ACHN (cell line): ENCODE results near the gene ARCN1.
"Not testable (repeated sequence)": the region's sequence is repeated elsewhere in the genome, so short reads cannot be mapped to it uniquely, and the experiment has no call there.

Experiments used
- DNase-seq: peaks from one replicate; pipeline ENCODE4 v3.0.0-alpha.2; 2015
- in situ Hi-C: cut with HindIII; loops from 2 replicates; pipeline ENCODE4 v1.10.0; 2017; ENCODE audit warnings: low sequenced_read_pairs, low pct_ligation_motif_present, low pct_unique_long_range_greater_than_20kb

ARCN1 gene

GRCh38 chr11:118536726-118537125 is 35.5 kb upstream of the ARCN1 start:
- DNase-seq: no peak

GRCh38 chr11:118537409-118537980 is 34.7 kb upstream of the ARCN1 start:
- in situ Hi-C loops: no loop called here
- no peak for DNase-seq

More at GRCh38 chr11:118536726-118537125, 35.5 kb upstream of the ARCN1 start:
- in situ Hi-C loops: no loop called here

- no peak for DNase-seq
- in situ Hi-C loops: no loop called here
Measured at GRCh38 chr11:118544010-118544646, 28.1 kb upstream of the ARCN1 start.

GRCh38 chr11:118544647-118545010 is 27.6 kb upstream of the ARCN1 start:
- in situ Hi-C loops: no loop called here
- no peak for DNase-seq

- in situ Hi-C loops: no loop called here
- DNase-seq: no peak
Measured at GRCh38 chr11:118545533-118545932, 26.7 kb upstream of the ARCN1 start.

GRCh38 chr11:118547132-118547531 is 25.1 kb upstream of the ARCN1 start:
- in situ Hi-C loops: no loop called here
- DNase-seq: no peak

GRCh38 chr11:118552341-118552740 is 19.9 kb upstream of the ARCN1 start:
- DNase-seq: no peak
- in situ Hi-C loops: no loop called here

GRCh38 chr11:118560806-118561205 is 11.4 kb upstream of the ARCN1 start:
- DNase-seq: no peak
- in situ Hi-C loops: no loop called here

GRCh38 chr11:118565051-118565450 is 7.2 kb upstream of the ARCN1 start:
- in situ Hi-C loops: no loop called here
- no peak for DNase-seq

GRCh38 chr11:118569670-118570069 is 2.5 kb upstream of the ARCN1 start:
- in situ Hi-C loops: no loop called here
- DNase-seq: no peak

GRCh38 chr11:118570787-118571186 is 1.4 kb upstream of the ARCN1 start:
- DNase-seq: no peak
- in situ Hi-C loops: no loop called here

GRCh38 chr11:118571701-118572060 is 528 bp upstream of the ARCN1 start:
- in situ Hi-C loops, DNase-seq: not testable (repeated sequence)

GRCh38 chr11:118572981-118573550 is 857 bp downstream of the ARCN1 start:
- in situ Hi-C loops: no loop called here
- peak; percentile 14 for DNase-seq

GRCh38 chr11:118574636-118575035 is 2.4 kb downstream of the ARCN1 start:
- in situ Hi-C loops: no loop called here

GRCh38 chr11:118577995-118578394 is 5.8 kb downstream of the ARCN1 start:
- DNase-seq, in situ Hi-C loops: not testable (repeated sequence)

More at GRCh38 chr11:118574636-118575035, 2.4 kb downstream of the ARCN1 start:
- DNase-seq: no peak

GRCh38 chr11:118581057-118581456 is 8.8 kb downstream of the ARCN1 start:
- in situ Hi-C loops: no loop called here
- DNase-seq: no peak

GRCh38 chr11:118587952-118588351 is 15.7 kb downstream of the ARCN1 start:
- no peak for DNase-seq

GRCh38 chr11:118592616-118593367 is 20.6 kb downstream of the ARCN1 start:
- in situ Hi-C loops: no loop called here
- DNase-seq: no peak

More at GRCh38 chr11:118587952-118588351, 15.7 kb downstream of the ARCN1 start:
- in situ Hi-C loops: no loop called here

GRCh38 chr11:118594984-118595383 is 22.8 kb downstream of the ARCN1 start:
- in situ Hi-C loops: not testable (repeated sequence)
- DNase-seq: peak; percentile 61
